Neural cell (in vitro differentiated cells): ENCODE measurements around the gene ENOX1. TPM values are rescaled to one million over a fixed set of nuclear protein-coding genes. Genes with fewer than 3 reads are reported as not detected.

Experiments
- H2AFZ ChIP-seq: fragments of 200-600, 300-800 bp; sonication (generic), shearing (Covaris generic); 2 replicates; pipeline ENCODE4 v1.6.0; 2014; ENCODE audit warnings: low read depth, mild to moderate bottlenecking, antibody characterized with exemption, low read length, moderate library complexity
- H3F3A ChIP-seq: fragments of 200-600 bp; shearing (Covaris generic); 2 replicates; pipeline ENCODE4 v1.6.1; 2016; ENCODE audit warnings: mild to moderate bottlenecking, moderate library complexity, mixed read lengths, antibody characterized with exemption, low read length; ENCODE audit not compliant: insufficient read depth, poor library complexity, severe bottlenecking
- H3K27ac ChIP-seq: fragments of 200-600, 300-800 bp; sonication (generic), shearing (Covaris generic); 2 replicates; pipeline ENCODE4 v1.5.1; 2014; ENCODE audit warnings: mild to moderate bottlenecking, low read length, moderate library complexity
- H3K27me3 ChIP-seq: fragments of 300-800, 200-600 bp; sonication (generic), shearing (Covaris generic); 2 replicates; pipeline ENCODE4 v1.6.0; 2014; ENCODE audit warnings: mild to moderate bottlenecking, low read depth, low read length, moderate library complexity; ENCODE audit not compliant: insufficient read depth
- H3K36me3 ChIP-seq: fragments of 300-800, 200-600 bp; sonication (generic), shearing (Covaris generic); 2 replicates; pipeline ENCODE4 v1.5.1; 2014; ENCODE audit warnings: mild to moderate bottlenecking, antibody characterized with exemption, low read length, moderate library complexity; ENCODE audit not compliant: insufficient read depth
- H3K4me2 ChIP-seq: fragments of 300-800, 200-600 bp; sonication (generic), shearing (Covaris generic); 2 replicates; pipeline ENCODE4 v1.6.0; 2014; ENCODE audit warnings: mild to moderate bottlenecking, low read length
- H3K4me3 ChIP-seq: fragments of 300-800, 200-600 bp; sonication (generic), shearing (Covaris generic); 2 replicates; pipeline ENCODE4 v1.5.1; 2014; ENCODE audit warnings: mild to moderate bottlenecking, low read length, moderate library complexity
- H3K79me2 ChIP-seq: fragments of 200-600 bp; shearing (Covaris generic); replicated peaks from 2 replicates; pipeline ENCODE4 v1.6.0; 2014; ENCODE audit warnings: mild to moderate bottlenecking, low read length, moderate library complexity; ENCODE audit not compliant: insufficient read depth
- H3K9ac ChIP-seq: fragments of 300-800, 200-600 bp; sonication (generic), shearing (Covaris generic); 2 replicates; pipeline ENCODE4 v1.6.1; 2016; ENCODE audit warnings: mild to moderate bottlenecking, low read length, mixed read lengths
- H3K9me2 ChIP-seq: fragments of 200-600 bp; shearing (Covaris generic); 2 replicates; pipeline ENCODE4 v1.6.1; 2016; ENCODE audit warnings: mild to moderate bottlenecking, low read length, mixed read lengths; ENCODE audit not compliant: insufficient read depth
- H3K9me3 ChIP-seq: fragments of 200-600, 300-800 bp; sonication (generic), shearing (Covaris generic); 2 replicates; pipeline ENCODE4 v1.6.1; 2016; ENCODE audit warnings: mild to moderate bottlenecking, mixed run types, low read length, moderate library complexity, mixed read lengths
- H4K20me1 ChIP-seq: fragments of 200-600 bp; shearing (Covaris generic); 2 replicates; pipeline ENCODE4 v1.6.1; 2016; ENCODE audit warnings: mild to moderate bottlenecking, mixed run types; ENCODE audit not compliant: insufficient read depth
- EP300 ChIP-seq: fragments of 450-650 bp; conservative IDR thresholded peaks from 2 replicates; pipeline ENCODE4 v1.6.1; 2014; ENCODE audit warnings: antibody characterized with exemption, mild to moderate bottlenecking, moderate library complexity; ENCODE audit not compliant: poor library complexity, severe bottlenecking
- EZH2 ChIP-seq: fragments of 200-600, 300-800 bp; shearing (Covaris generic), sonication (generic); IDR thresholded peaks from 2 replicates; pipeline ENCODE4 v1.6.1; 2014; ENCODE audit warnings: antibody characterized with exemption, low read length, borderline replicate concordance, mild to moderate bottlenecking; ENCODE audit not compliant: insufficient read depth, poor library complexity, severe bottlenecking
- MXI1 ChIP-seq: fragments of 450-650 bp; conservative IDR thresholded peaks from 2 replicates; pipeline ENCODE4 v1.6.1; 2014; ENCODE audit warnings: antibody characterized with exemption, mild to moderate bottlenecking; ENCODE audit not compliant: poor library complexity, severe bottlenecking
- POLR2AphosphoS5 ChIP-seq: IDR thresholded peaks from 2 replicates; pipeline ENCODE4 v1.6.1; 2012
- RAD21 ChIP-seq: fragments of 450-650 bp; conservative IDR thresholded peaks from 2 replicates; pipeline ENCODE4 v1.6.1; 2014; ENCODE audit warnings: antibody characterized with exemption, mild to moderate bottlenecking, moderate library complexity
- SMC3 ChIP-seq: fragments of 450-650 bp; conservative IDR thresholded peaks from 2 replicates; pipeline ENCODE4 v1.6.1; 2014; ENCODE audit warnings: antibody characterized with exemption, mild to moderate bottlenecking, moderate library complexity; ENCODE audit not compliant: poor library complexity
- TAF1 ChIP-seq: IDR thresholded peaks from 2 replicates; pipeline ENCODE4 v1.6.1; 2012; ENCODE audit warnings: low read depth
- polyA plus RNA-seq: library from polyadenylated mRNA; depleted of rRNA; stranded (reverse); fragments of >200 nt; gene quantifications from 2 replicates; pipeline ENCODE4 v1.2.3, GENCODE V29; 2014
- TF ChIP-seq, protein P1 (sequence below): fragments of 450-650 bp; IDR thresholded peaks from 2 replicates; pipeline ENCODE4 v1.5.1; 2014; ENCODE audit warnings: antibody characterized with exemption, mild to moderate bottlenecking, moderate library complexity; ENCODE audit not compliant: poor library complexity, severe bottlenecking
- TF ChIP-seq, protein P2 (sequence below): IDR thresholded peaks from 2 replicates; pipeline ENCODE4 v1.6.1; 2012; ENCODE audit warnings: borderline replicate concordance

Gene ENOX1
- polyA plus RNA-seq, 1 donor from 2014 or later, result 42.6 TPM

DNA sequence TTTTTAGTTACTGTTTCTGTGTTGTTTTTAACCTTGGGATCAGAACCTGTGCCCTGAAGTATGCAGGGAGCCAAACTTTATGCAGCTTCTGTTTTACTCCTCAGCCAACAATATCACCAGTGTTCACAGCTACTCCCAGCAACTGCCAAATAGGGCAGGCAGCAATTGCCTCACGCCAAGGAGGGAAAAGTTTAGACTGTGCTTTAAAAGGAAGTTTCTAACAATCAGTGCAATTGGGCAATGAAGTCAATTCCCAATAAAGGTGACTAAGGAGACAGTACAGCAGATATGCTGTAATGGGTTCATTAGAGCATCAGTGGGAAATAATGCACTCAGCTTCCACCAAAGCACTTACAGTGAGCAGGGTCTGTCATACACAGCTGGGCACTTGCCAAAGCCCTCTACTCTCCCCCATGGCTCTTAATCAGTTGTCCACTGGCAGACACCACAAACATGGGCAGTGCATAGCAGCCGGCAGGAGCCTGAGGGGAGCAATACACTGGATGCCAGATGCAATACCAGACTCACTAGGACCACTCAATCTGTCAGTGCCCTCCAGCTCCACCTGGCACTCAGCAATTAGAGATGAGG, 19.3 kb downstream of the ENOX1 start:
- no peak overlapping the region for H3K4me3 ChIP-seq
- H3K27ac ChIP-seq, result no peak overlapping the region
- peaks cover 25% of the 10 kb centered on the region for H3K79me2 ChIP-seq
- H3K27me3 ChIP-seq, result no peaks in the 10 kb centered on the region
- H4K20me1 ChIP-seq, result no peaks in the 10 kb centered on the region
- TF ChIP-seq, protein P1, sequence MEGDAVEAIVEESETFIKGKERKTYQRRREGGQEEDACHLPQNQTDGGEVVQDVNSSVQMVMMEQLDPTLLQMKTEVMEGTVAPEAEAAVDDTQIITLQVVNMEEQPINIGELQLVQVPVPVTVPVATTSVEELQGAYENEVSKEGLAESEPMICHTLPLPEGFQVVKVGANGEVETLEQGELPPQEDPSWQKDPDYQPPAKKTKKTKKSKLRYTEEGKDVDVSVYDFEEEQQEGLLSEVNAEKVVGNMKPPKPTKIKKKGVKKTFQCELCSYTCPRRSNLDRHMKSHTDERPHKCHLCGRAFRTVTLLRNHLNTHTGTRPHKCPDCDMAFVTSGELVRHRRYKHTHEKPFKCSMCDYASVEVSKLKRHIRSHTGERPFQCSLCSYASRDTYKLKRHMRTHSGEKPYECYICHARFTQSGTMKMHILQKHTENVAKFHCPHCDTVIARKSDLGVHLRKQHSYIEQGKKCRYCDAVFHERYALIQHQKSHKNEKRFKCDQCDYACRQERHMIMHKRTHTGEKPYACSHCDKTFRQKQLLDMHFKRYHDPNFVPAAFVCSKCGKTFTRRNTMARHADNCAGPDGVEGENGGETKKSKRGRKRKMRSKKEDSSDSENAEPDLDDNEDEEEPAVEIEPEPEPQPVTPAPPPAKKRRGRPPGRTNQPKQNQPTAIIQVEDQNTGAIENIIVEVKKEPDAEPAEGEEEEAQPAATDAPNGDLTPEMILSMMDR, result no peak
- no peak for TF ChIP-seq TAF1
- TF ChIP-seq, protein P2, sequence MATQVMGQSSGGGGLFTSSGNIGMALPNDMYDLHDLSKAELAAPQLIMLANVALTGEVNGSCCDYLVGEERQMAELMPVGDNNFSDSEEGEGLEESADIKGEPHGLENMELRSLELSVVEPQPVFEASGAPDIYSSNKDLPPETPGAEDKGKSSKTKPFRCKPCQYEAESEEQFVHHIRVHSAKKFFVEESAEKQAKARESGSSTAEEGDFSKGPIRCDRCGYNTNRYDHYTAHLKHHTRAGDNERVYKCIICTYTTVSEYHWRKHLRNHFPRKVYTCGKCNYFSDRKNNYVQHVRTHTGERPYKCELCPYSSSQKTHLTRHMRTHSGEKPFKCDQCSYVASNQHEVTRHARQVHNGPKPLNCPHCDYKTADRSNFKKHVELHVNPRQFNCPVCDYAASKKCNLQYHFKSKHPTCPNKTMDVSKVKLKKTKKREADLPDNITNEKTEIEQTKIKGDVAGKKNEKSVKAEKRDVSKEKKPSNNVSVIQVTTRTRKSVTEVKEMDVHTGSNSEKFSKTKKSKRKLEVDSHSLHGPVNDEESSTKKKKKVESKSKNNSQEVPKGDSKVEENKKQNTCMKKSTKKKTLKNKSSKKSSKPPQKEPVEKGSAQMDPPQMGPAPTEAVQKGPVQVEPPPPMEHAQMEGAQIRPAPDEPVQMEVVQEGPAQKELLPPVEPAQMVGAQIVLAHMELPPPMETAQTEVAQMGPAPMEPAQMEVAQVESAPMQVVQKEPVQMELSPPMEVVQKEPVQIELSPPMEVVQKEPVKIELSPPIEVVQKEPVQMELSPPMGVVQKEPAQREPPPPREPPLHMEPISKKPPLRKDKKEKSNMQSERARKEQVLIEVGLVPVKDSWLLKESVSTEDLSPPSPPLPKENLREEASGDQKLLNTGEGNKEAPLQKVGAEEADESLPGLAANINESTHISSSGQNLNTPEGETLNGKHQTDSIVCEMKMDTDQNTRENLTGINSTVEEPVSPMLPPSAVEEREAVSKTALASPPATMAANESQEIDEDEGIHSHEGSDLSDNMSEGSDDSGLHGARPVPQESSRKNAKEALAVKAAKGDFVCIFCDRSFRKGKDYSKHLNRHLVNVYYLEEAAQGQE, result no peak
- no peak for TF ChIP-seq POLR2AphosphoS5
- TF ChIP-seq SMC3, result no peak
- TF ChIP-seq RAD21, result no peak
- TF ChIP-seq EP300, result no peak
- TF ChIP-seq MXI1, result no peak
- no peak for TF ChIP-seq EZH2
- H2AFZ ChIP-seq, result no peak overlapping the region
- no peaks in the 10 kb centered on the region for H3K9me3 ChIP-seq
- H3K9me2 ChIP-seq, result no peaks in the 10 kb centered on the region
- H3K4me2 ChIP-seq, result no peak overlapping the region
- H3K36me3 ChIP-seq, result no peaks in the 10 kb centered on the region
- no peak overlapping the region for H3K9ac ChIP-seq
- H3F3A ChIP-seq, result no peaks in the 10 kb centered on the region

DNA sequence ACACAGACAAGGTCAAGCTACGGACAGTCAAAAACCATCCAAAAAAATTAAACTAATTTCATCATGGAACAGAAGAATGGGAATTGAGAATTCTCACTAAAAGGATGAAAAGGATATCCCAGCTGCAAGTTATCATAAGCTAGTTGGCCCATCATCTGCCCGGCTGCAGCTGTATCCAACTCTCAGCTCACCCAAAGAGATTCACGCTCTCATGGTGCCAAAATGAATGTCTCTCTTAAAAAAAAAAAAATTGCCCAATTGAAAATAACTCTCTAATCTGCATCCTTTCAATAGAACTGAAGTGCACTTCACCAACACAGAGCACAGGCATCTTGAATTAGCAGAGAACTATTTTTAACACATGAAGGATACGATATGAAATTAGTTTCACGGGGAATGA, 20.0 kb downstream of the ENOX1 start:
- Histone ChIP-seq H3K9ac (no peak overlapping the region), H4K20me1 (no peaks in the 10 kb centered on the region), H3K27ac (no peak overlapping the region), H3K4me2 (no peak overlapping the region), H2AFZ (no peak overlapping the region), H3K36me3 (no peaks in the 10 kb centered on the region), H3K27me3 (no peaks in the 10 kb centered on the region), H3K9me3 (no peaks in the 10 kb centered on the region), H3K9me2 (no peaks in the 10 kb centered on the region), H3K79me2 (peaks cover 25% of the 10 kb centered on the region), H3K4me3 (no peak overlapping the region), H3F3A (no peaks in the 10 kb centered on the region)
- TF ChIP-seq EP300 (no peak), POLR2AphosphoS5 (no peak), RAD21 (no peak), TAF1 (no peak), SMC3 (no peak), MXI1 (no peak), EZH2 (no peak)
- TF ChIP-seq, protein P2, result no peak
- TF ChIP-seq, protein P1, result no peak
